ENCODE results near the gene CRACR2A.

Gene CRACR2A

GRCh38 chr12:3614806-3615466 is 138.0 kb downstream of the CRACR2A start:
- Histone ChIP-seq H2AK5ac (ENCODE audit: low read length) (no peak overlapping the region), H3K4ac (ENCODE audit: low read depth, low read length) (no peak overlapping the region), H3K9ac (ENCODE audit: low read length) (no peak overlapping the region), H3K23ac (ENCODE audit: low read length) (no peak overlapping the region), H3K27ac (ENCODE audit: low read depth, low read length) (no peak overlapping the region), H3K27me3 (ENCODE audit: insufficient read depth, low read length) (no peaks in the 10 kb centered on the region), H3K18ac (ENCODE audit: low read length) (no peak overlapping the region), H3K4me3 (ENCODE audit: low read depth, low read length) (no peak overlapping the region), H3K79me1 (ENCODE audit: low read length) (no peaks in the 10 kb centered on the region), H4K91ac (ENCODE audit: low read depth, low read length) (no peak overlapping the region), H3K14ac (ENCODE audit: low read length) (no peak overlapping the region), H3K9me3 (ENCODE audit: insufficient read depth, low read depth, low read length) (peaks cover 1% of the 10 kb centered on the region), H2BK12ac (ENCODE audit: low read length) (no peak overlapping the region), H4K8ac (ENCODE audit: low read depth, low read length) (no peak overlapping the region), H3K36me3 (ENCODE audit: control insufficient read depth in 1 of 2, insufficient read depth in 2 of 2, low read length in 2 of 2) (no peaks in the 10 kb centered on the region), H2BK120ac (ENCODE audit: insufficient read depth, low read length, poor library complexity) (no peak overlapping the region), H2AFZ (ENCODE audit: insufficient read depth, low read length, poor library complexity) (no peak overlapping the region), H3K4me2 (ENCODE audit: low read length) (no peak overlapping the region), H4K12ac (ENCODE audit: low read depth, low read length) (no peak overlapping the region), H2BK5ac (ENCODE audit: low read depth, low read length, poor library complexity) (no peak overlapping the region), H3K79me2 (ENCODE audit: control insufficient read depth, insufficient read depth, low read length, poor library complexity) (no peaks in the 10 kb centered on the region), H3K4me1 (ENCODE audit: control insufficient read depth in 1 of 2, insufficient read depth in 2 of 2, low read length in 2 of 2) (no peaks in the 10 kb centered on the region)
- no peak for DNase-seq
- WGBS (ENCODE audit: extremely low coverage, insufficient coverage, insufficient read length), result no CpG with 5 or more reads among the region's 16 CpGs

- Histone ChIP-seq H4K8ac (ENCODE audit: low read depth, low read length) (no peak overlapping the region), H3K79me2 (ENCODE audit: control insufficient read depth, insufficient read depth, low read length, poor library complexity) (no peaks in the 10 kb centered on the region), H2BK5ac (ENCODE audit: low read depth, low read length, poor library complexity) (no peak overlapping the region), H3K14ac (ENCODE audit: low read length) (no peak overlapping the region), H2BK12ac (ENCODE audit: low read length) (no peak overlapping the region), H3K27me3 (ENCODE audit: insufficient read depth, low read length) (no peaks in the 10 kb centered on the region), H3K4me3 (ENCODE audit: low read depth, low read length) (no peak overlapping the region), H4K12ac (ENCODE audit: low read depth, low read length) (no peak overlapping the region), H3K4me1 (ENCODE audit: control insufficient read depth in 1 of 2, insufficient read depth in 2 of 2, low read length in 2 of 2) (no peaks in the 10 kb centered on the region), H3K27ac (ENCODE audit: low read depth, low read length) (no peak overlapping the region), H2AK5ac (ENCODE audit: low read length) (no peak overlapping the region), H3K9ac (ENCODE audit: low read length) (no peak overlapping the region), H3K4ac (ENCODE audit: low read depth, low read length) (no peak overlapping the region), H3K36me3 (ENCODE audit: control insufficient read depth in 1 of 2, insufficient read depth in 2 of 2, low read length in 2 of 2) (no peaks in the 10 kb centered on the region), H3K18ac (ENCODE audit: low read length) (no peak overlapping the region), H3K9me3 (ENCODE audit: insufficient read depth, low read depth, low read length) (no peaks in the 10 kb centered on the region), H3K4me2 (ENCODE audit: low read length) (no peak overlapping the region), H4K91ac (ENCODE audit: low read depth, low read length) (no peak overlapping the region), H2AFZ (ENCODE audit: insufficient read depth, low read length, poor library complexity) (no peak overlapping the region), H3K79me1 (ENCODE audit: low read length) (no peaks in the 10 kb centered on the region), H2BK120ac (ENCODE audit: insufficient read depth, low read length, poor library complexity) (no peak overlapping the region), H3K23ac (ENCODE audit: low read length) (no peak overlapping the region)
- no peak for DNase-seq
- WGBS (ENCODE audit: extremely low coverage, insufficient coverage, insufficient read length), result no CpG with 5 or more reads among the region's 13 CpGs
These were observed 139.1 kb downstream of the CRACR2A start for GRCh38 chr12:3613641-3614395.

- H2AFZ ChIP-seq (ENCODE audit: insufficient read depth, low read length, poor library complexity), result no peak overlapping the region
- H3K4me1 ChIP-seq (ENCODE audit: control insufficient read depth in 1 of 2, insufficient read depth in 2 of 2, low read length in 2 of 2), result no peaks in the 10 kb centered on the region
- H4K12ac ChIP-seq (ENCODE audit: low read depth, low read length), result no peak overlapping the region
- H3K23ac ChIP-seq (ENCODE audit: low read length), result no peak overlapping the region
- no peak overlapping the region for H4K91ac ChIP-seq (ENCODE audit: low read depth, low read length)
- no peak for DNase-seq
- no peaks in the 10 kb centered on the region for H3K9me3 ChIP-seq (ENCODE audit: insufficient read depth, low read depth, low read length)
- no peak overlapping the region for H2AK5ac ChIP-seq (ENCODE audit: low read length)
- H3K36me3 ChIP-seq (ENCODE audit: control insufficient read depth in 1 of 2, insufficient read depth in 2 of 2, low read length in 2 of 2), result no peaks in the 10 kb centered on the region
- H3K79me2 ChIP-seq (ENCODE audit: control insufficient read depth, insufficient read depth, low read length, poor library complexity), result no peaks in the 10 kb centered on the region
- no peak overlapping the region for H3K27ac ChIP-seq (ENCODE audit: low read depth, low read length)
- no peak overlapping the region for H4K8ac ChIP-seq (ENCODE audit: low read depth, low read length)
- WGBS (ENCODE audit: extremely low coverage, insufficient coverage, insufficient read length), result no CpG with 5 or more reads among the region's 8 CpGs
- H3K4ac ChIP-seq (ENCODE audit: low read depth, low read length), result no peak overlapping the region
- no peak overlapping the region for H2BK5ac ChIP-seq (ENCODE audit: low read depth, low read length, poor library complexity)
- no peak overlapping the region for H3K18ac ChIP-seq (ENCODE audit: low read length)
- H3K27me3 ChIP-seq (ENCODE audit: insufficient read depth, low read length), result no peaks in the 10 kb centered on the region
- no peak overlapping the region for H3K4me2 ChIP-seq (ENCODE audit: low read length)
- no peak overlapping the region for H2BK120ac ChIP-seq (ENCODE audit: insufficient read depth, low read length, poor library complexity)
- H3K9ac ChIP-seq (ENCODE audit: low read length), result no peak overlapping the region
- no peak overlapping the region for H3K14ac ChIP-seq (ENCODE audit: low read length)
- H3K79me1 ChIP-seq (ENCODE audit: low read length), result no peaks in the 10 kb centered on the region
- H2BK12ac ChIP-seq (ENCODE audit: low read length), result no peak overlapping the region
- H3K4me3 ChIP-seq (ENCODE audit: low read depth, low read length), result no peak overlapping the region
These were observed 140.8 kb downstream of the CRACR2A start for GRCh38 chr12:3611860-3612703.

- H4K8ac ChIP-seq (ENCODE audit: low read depth, low read length), result no peak overlapping the region
- no peak for DNase-seq
- H2BK120ac ChIP-seq (ENCODE audit: insufficient read depth, low read length, poor library complexity), result no peak overlapping the region
- H3K27ac ChIP-seq (ENCODE audit: low read depth, low read length), result no peak overlapping the region
- H3K14ac ChIP-seq (ENCODE audit: low read length), result no peak overlapping the region
- H3K79me1 ChIP-seq (ENCODE audit: low read length), result no peaks in the 10 kb centered on the region
- no CpG with 5 or more reads among the region's 4 CpGs for WGBS (ENCODE audit: extremely low coverage, insufficient coverage, insufficient read length)
- peaks cover 5% of the 10 kb centered on the region for H3K27me3 ChIP-seq (ENCODE audit: insufficient read depth, low read length)
- no peak overlapping the region for H4K12ac ChIP-seq (ENCODE audit: low read depth, low read length)
- H3K18ac ChIP-seq (ENCODE audit: low read length), result no peak overlapping the region
- no peak overlapping the region for H3K9ac ChIP-seq (ENCODE audit: low read length)
- H4K91ac ChIP-seq (ENCODE audit: low read depth, low read length), result no peak overlapping the region
- no peaks in the 10 kb centered on the region for H3K9me3 ChIP-seq (ENCODE audit: insufficient read depth, low read depth, low read length)
- H2AFZ ChIP-seq (ENCODE audit: insufficient read depth, low read length, poor library complexity), result no peak overlapping the region
- no peaks in the 10 kb centered on the region for H3K79me2 ChIP-seq (ENCODE audit: control insufficient read depth, insufficient read depth, low read length, poor library complexity)
- no peak overlapping the region for H3K23ac ChIP-seq (ENCODE audit: low read length)
- H3K4ac ChIP-seq (ENCODE audit: low read depth, low read length), result no peak overlapping the region
- H3K4me2 ChIP-seq (ENCODE audit: low read length), result no peak overlapping the region
- H2AK5ac ChIP-seq (ENCODE audit: low read length), result no peak overlapping the region
- H2BK5ac ChIP-seq (ENCODE audit: low read depth, low read length, poor library complexity), result no peak overlapping the region
- H3K4me3 ChIP-seq (ENCODE audit: low read depth, low read length), result no peak overlapping the region
- H2BK12ac ChIP-seq (ENCODE audit: low read length), result no peak overlapping the region
- H3K36me3 ChIP-seq (ENCODE audit: control insufficient read depth in 1 of 2, insufficient read depth in 2 of 2, low read length in 2 of 2), result no peaks in the 10 kb centered on the region
- H3K4me1 ChIP-seq (ENCODE audit: control insufficient read depth in 1 of 2, insufficient read depth in 2 of 2, low read length in 2 of 2), result no peaks in the 10 kb centered on the region
These were observed 145.1 kb downstream of the CRACR2A start for GRCh38 chr12:3607821-3608220.
